GM18870 (cell line): ENCODE data around the gene TENT4B.
A peak's percentile ranks its signal among the peaks of the same experiment; 100 is the strongest.

Experiments
- ATAC-seq: cut with Tn5 transposase; IDR thresholded peaks from one replicate; pipeline ENCODE4 v1.9.1; 2021; ENCODE audit warnings: moderate library complexity; ENCODE audit not compliant: unreplicated experiment

Gene TENT4B

DNA sequence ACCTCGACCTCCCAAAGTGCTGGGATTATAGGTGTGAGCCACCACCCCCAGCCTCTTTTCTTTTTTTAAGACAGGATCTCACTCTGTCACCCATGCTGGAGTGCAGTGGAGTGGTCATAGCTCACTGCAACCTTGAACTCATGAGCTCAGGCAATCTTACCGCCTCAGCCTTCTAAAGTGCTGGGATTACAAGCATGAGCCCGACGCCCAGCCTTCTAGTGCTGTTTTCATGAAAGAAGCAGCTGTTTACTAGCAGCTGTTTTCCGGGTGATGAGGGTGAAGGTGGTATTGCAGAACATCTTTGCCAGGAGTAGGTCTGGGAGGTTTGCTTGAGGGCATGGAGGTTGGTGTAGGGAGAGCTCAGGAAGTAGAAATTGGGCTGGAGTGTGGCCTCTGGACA, 115.2 kb downstream of the TENT4B start:
- ATAC-seq: no peak

DNA sequence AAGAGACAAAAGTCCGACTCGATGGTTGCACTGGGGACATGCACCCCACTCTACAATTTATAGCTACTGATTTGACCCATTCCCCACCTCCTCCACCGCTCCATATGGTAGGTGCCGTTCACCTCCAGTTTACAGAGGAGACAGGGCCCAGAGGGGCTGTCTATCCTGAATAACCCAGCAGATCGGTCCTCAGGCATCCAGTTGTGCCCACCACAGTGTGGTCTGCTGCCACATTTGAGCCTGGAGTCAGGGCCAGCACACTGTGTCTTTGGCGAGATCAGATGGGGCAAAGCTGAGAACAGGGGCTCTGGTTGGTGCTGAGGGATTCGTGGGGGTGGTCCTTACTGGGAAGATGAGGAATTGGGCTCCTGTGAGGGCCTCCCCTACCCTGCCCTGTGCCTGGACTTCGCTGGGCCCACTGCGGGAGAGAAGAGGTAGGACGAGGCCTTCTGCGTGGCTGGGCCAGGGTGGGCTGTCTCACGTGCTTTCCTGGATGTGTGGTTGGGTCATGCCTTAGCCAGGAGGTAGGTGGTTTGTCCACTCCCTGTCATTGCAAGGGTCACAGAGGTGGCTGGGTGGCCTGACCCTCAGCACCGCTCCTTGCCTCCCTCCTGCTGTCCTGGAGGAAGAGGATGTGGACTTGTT, 116.1 kb downstream of the TENT4B start:
- ATAC-seq: no peak

DNA sequence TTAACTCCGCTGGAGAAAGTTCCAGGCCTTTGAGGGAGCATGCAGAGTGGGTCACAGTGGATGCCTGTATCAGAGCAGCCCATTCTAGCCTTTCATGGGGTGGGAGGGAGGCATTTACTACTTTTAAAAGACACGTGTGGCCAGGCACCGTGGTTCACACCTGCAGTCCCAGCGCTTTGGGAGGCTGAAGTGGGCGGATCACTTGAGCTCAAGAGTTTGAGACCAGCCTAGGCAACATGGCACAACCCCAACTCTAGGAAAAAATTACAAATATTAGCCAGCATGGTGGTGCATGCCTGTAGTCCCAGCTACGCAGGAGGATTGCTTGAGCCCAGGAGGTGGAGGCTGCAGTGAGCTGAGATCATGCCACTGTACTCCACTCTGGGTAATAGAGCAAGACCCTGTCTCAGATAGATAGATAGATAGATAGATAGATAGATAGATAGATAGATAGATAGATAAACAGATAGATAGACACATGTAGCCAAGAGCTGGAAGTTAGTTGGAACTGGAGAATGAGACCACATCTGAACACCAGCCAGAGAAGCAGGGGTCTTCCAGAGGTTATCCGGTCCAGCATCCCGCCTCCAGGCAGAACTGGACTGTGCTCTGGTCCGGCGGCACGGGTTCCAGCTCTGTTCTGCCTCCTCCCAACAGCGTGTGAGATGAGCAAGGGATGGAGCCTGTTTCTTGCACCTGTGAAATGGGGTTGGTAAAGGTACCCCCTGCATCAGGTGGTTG, 116.8 kb downstream of the TENT4B start:
- ATAC-seq: no peak

DNA sequence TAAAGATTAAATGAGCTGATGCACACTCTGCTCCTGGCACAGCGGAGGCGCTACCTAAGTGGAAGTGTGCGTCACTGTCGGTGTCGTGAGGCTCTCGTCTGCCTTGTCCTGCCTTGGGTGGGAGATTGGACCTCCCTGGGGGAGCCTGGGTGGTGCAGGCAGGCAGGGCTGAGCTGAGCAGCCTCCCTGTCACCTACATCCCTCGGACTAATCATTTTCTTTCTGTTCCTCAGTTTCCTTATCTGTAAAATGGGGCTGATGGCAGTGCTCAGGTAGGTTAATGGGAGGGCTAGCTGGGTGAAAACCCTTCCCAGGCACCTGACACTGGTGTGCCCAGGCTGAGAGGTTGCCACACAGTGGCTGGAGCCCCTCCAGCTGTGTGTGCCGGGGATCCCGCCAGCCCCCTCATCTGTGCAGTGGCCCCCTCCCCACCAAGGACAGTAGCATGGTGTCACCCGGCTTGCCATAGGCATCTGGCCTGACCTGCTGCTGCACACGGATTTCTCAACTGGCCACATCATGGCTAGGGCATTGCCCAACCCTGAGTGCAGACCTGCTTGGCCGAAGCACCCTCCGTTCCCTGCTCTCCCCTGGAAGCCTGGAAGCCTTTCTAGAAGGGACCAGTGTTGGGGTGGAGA, 117.5 kb downstream of the TENT4B start:
- ATAC-seq: no peak

DNA sequence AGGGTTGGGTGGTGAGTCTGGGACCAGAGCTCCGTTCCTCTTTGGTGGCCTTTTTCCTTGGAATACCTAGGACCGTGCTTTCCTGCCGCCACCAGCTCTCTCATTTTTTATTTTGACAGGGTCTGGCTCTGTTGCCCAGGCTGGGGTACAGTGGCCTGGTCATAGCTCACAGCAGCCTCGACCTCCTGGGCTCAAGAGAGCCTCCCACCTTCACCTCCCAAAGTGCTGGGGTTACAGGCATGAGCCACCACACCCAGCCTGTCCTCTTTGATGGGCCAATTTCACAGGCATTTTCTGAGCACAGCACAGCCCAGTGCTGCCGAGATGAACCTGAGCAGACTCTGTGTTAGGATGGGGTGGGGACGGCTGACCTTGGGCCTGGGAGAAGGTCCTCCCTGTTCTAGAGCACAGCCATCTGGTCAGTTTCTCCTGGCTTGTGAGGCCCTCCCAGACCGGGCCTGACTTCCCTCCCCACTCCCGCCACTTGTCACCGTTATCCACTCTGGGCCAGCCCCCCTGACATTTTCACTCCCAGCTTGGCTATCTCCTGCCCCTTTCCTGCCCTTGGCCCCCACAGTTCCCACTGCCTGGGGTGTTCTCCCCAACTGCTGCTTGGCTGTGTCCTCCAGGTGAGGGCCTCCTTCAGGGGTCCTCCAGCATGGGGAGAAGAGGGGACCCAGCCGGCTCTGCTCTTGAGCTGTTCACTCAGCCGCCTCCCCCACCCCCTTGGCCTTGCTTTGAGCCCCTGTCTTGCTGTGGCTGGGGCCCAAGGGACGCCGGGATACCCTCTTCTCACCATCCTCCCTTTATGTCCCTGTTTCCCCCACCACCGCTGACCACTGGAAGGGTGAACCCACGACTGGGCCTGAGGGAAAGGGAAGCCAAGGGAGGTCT, 118.3 kb downstream of the TENT4B start:
- ATAC-seq: no peak

DNA sequence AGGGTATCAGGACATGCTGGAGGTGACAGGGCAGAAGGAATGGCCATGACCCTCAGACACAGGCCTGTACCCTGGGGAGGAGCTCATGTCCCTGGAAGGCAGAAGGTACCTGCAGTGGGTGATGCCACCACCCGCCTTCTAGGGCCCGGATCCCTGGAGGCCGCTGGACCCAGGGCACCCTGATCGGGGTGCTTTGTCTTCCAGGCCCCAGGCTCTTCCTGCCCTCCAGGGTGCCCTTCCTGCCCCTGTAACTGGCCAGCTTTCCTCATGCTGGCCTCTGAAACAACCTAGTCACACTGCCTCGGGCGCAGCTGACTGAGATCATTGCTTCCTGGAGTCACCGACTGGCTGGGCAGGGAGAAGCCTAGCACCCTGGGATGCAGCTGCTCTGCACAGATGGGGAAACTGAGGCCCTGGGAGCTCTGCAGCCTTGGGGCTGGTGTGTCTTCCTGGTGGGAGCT, 119.0 kb downstream of the TENT4B start:
- no peak for ATAC-seq

DNA sequence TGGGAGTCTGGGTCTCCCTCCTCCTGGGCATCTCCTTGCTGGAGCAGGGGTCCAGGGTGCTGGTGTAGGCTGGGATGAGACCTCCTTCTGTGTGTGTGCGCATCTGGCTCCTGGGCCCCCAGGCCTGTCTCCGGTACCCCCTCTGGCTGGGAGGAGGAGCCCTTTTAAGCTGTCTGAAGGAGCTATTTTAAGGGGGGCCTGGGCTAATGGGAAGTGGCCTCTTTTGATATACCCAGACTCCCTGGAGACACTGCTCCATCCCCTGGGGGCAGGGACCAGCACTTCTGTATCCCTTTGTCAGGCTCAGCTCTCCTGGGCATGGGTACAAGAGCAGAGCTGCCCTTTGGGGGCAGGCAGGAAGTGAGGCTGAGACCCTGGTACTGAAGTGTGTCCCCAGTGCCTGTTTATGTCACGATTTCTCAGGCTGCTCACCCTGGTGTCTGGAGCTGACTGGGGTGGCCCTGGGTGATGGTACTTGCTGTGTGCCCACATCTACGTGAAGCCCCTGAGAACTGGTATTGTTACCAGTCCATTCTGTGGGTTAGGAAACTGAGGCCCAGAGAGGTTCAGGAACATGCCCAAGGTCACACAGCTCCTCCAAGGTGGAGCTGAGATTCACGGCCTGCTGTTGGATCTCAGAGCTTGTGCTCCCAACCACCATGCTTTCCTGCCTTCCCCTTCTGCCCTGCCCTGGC, 119.7 kb downstream of the TENT4B start:
- no peak for ATAC-seq

DNA sequence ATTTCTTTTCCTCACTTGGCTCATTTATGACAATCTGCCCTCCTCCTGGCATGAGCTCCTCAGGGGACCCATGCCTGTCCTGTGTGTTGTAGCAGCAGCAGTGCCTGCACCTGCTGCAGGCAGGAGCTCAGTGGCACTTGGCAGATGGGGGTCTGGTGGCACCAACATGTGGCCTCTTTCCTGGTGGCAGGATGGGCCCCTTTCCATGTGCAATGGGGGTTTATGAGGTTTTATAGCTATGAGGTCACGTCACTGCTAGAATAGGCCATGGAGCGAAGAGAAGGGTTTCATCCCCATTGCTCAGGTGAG, 120.2 kb downstream of the TENT4B start:
- ATAC-seq: no peak

DNA sequence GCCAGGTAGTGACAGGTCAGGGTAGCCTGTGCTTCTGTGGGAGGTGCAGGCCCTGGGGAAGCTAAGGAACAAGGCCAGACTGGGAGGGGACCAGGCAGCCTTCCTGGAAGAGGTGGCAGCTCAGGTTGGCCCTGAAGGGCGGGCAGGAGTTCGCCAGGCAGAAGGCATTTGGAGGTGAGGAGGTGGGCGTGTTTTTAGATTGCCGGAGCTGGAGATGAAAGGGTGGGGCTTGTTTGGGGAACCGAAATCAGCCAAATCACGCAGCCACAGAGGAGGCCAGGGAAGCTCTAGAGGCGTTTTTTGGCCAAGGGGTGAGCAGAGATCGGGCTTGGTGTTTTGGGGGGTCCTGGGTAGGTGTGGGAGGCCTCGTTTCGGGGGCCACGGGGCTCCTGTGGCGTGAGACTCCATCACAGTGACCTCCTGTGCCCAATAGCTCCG, 120.8 kb downstream of the TENT4B start:
- peak; percentile 46 for ATAC-seq

DNA sequence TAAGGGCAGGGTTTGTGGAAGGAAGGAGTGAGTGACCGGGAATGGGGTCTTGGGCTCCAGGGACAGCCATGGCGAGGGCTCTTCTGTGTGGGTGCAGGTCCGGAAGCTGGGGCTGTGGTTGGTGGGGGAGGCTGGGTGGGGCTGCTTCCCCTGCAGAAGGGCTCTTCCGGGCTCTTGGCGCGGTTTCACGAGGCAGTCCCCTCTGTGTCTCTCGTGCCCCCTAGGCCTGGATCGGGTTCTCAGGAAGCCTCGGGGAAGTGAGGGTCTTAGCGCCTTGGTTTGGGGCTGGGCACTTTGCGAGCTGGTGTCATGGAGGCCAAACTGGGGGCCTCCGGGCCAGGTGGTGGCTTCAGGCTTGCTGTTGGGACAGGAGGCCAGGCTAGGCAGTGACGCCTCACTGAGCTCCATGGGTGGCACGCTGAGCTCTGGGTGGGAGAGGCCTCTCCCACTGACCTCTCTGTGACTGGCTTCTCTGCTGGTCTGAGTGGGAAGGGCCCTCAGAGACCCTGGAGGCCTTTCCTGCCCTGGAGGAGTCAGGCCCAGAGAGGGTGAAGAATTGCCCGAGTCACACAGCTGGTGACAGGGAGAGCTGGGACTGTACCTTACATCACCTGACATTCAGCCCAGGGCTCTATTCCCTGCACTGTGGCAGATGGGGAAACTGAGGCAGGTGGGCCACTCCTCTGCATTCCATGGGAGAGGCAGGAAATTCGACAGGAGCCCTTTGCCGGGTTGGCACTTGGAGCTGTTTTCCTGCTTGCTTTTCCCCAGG, 121.4 kb downstream of the TENT4B start:
- no peak for ATAC-seq

DNA sequence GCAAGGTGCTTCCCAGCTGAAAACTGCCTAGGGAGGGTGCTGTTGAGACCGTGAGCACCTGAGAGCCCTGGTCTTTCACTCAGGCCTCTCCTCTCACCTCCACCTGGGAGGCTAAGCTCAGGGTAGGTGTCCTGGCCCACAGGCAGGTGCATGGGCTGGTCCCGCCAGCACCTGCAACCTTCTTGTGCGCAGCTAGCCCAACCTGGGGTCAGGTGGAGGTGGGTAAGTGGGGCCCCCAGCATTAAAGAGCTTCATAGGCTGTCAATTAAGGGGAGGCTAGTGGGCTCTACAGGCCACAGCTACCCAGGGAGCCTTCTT, 122.0 kb downstream of the TENT4B start:
- ATAC-seq: no peak

DNA sequence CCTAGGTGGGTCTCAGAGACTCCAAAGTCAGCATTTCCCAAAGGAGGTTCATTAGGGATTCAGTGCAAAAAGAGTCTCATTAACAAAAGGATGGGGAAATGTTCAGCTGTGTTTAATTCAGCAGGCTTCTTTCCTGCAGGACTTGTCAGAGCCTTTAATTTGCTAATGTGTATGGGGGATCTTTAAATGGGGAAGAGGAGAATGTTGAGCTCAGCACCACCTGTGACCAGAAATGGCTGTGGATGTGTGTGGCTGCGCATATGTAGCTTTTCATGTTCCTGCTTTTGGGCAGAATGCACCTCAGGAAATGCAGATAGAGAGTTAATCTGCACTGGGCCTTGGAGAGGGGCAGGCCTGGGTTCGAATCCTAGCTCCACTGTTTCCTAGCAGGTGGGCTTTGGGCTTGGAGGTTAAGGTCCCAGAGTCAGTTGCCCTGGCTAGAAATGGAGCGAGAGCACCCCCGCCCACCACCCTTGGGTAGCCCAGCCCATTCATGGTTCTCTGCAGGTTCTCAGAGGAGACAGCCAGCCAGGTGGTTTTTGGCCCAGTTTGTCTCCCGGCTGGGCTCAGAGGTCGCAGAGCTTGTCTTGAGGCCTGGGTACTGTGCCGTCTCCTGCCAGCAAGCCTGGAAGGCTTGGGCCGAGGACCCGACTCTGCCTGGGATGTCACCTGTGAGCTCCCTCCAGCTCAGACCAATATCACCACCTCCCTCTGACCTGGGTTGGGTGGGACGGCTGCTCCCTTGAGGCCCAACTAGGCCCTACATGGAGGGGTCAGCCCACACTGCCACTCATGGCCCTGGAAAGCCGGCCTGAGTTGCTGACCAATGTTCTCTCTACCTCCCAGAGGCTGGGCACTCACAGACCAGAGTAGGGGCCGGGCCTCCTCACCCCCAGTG, 122.6 kb downstream of the TENT4B start:
- no peak for ATAC-seq

DNA sequence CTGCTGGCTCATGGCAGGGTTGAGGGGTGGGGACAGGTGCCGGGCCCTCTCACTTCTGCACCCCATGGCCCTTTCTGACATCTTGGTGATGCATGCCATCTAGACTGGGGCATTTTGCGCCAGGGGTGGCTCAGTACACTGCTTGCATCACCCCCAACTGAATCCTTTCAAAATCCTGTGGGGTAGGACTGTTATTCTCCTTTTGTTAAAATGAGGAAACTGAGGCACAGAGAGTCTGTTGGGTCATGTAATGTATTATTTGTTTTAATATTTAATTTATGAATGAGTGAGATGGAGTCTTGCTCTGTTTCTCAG, 123.2 kb downstream of the TENT4B start:
- no peak for ATAC-seq

DNA sequence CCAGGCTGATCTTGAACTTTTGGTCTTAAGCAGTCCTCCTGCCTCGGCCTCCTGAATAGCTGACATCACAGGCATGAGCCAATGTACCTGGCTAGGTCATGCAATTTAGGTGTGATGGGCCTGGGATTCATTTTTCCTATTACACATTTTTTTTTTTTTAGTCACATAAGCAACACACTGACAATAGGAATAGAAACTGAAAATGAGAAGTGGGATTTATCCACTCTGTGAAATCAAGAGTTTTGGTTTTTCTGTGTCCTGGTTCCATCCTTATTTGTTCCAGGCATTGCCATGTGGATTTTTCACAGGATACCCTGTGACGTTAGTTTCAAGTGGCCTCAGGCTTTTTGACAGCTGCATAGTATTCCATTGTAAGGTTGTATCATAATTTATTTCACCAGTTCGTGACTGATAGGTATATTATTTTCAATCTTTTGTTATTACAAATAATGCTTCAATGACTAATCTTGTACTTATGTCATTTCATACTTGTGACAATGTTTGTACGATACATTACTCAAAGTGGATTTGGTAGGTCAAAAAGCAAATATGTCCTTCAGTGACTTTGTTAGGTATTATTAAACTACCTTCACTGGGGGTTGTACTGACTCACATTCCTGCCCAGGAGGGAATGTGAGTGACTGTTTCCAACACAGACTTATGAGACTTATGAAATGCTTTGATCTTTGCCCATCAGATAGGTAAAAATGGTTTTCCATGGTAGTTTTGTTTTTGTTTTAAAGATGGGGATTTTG, 123.9 kb downstream of the TENT4B start:
- no peak for ATAC-seq

DNA sequence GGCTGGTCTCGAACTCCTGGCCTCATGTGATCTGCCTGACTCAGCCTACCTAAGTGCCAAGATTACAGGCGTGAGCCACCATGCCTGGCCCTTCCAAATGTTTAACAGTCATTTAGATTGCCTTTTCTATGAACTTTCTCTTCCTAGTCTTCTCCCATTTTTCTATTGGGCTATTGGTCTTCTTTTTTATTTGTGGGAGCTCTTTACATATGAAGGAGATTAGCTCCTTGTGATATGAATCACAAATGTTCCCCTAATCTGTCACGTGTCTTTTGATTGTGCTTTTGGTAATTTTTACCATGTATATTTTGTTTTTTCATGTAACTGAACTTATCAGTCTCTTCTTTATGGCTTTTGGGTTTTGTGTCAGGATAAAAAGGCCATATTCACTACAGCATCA, 125.1 kb downstream of the TENT4B start:
- no peak for ATAC-seq

DNA sequence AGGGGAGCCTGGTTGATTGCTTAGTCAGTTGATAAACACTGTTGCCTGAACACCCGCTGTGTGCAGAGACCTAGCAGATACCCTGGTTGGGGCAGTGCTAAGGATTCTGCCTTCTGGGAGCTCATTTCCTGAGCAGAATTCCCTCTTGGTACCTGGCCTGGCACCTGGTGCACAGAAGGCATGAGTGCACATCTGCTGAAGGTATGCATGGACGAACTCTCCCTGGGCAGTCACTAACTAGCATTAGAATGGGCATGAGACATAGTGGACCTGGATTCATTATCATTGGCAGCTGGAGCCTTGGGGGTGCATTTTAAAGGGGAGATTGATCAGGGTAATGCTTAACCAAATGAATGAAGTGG, 126.4 kb downstream of the TENT4B start:
- ATAC-seq: no peak

DNA sequence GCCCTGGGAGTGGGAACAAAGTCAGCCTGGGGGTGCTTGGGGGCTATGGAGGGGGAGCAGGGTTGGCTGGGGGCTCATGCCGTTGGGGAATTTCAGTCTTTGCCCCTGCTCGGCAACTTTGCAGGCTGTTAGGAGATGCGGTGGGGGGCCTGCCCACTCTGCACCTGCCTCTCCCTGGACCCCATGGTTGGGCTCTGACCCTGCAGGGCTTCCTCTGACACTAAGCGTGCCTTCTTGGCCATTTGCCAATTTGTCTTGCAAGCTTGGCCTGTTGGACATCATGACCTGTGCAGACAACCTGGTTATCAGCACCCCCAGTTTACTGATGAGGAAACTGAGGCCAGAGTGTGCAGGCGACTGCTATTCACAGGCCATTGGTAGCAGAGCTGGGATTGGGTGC, 127.8 kb downstream of the TENT4B start:
- no peak for ATAC-seq
